NB4 (cell line): ENCODE measurements around the gene YTHDF2.
A peak's percentile ranks its signal among the peaks of the same experiment; 100 is the strongest.

Experiments
- DNase-seq: peaks from one replicate; pipeline ENCODE4 v3.0.0; 2010; ENCODE audit warnings: low read depth
- H3K4me3 ChIP-seq: one replicate; pipeline ENCODE4 v1.5.1; 2011; ENCODE audit warnings: mild to moderate bottlenecking, low read depth, low read length, moderate library complexity
- MYC ChIP-seq: IDR thresholded peaks from 2 replicates; pipeline ENCODE4 v1.6.1; 2011; ENCODE audit warnings: low read depth, low read length
- POLR2A ChIP-seq: IDR thresholded peaks from 2 replicates; pipeline ENCODE4 v1.6.1; 2011; ENCODE audit warnings: mild to moderate bottlenecking; ENCODE audit not compliant: insufficient read length; ENCODE audit errors: extremely low read depth
- TF ChIP-seq, protein P1 (sequence below): IDR thresholded peaks from one replicate; pipeline ENCODE4 v1.5.1; 2012; ENCODE audit warnings: low read depth, low read length
- TF ChIP-seq, protein P2 (sequence below): IDR thresholded peaks from 2 replicates; pipeline ENCODE4 v1.6.1; 2011; ENCODE audit warnings: low read depth, low read length

Gene YTHDF2

DNA sequence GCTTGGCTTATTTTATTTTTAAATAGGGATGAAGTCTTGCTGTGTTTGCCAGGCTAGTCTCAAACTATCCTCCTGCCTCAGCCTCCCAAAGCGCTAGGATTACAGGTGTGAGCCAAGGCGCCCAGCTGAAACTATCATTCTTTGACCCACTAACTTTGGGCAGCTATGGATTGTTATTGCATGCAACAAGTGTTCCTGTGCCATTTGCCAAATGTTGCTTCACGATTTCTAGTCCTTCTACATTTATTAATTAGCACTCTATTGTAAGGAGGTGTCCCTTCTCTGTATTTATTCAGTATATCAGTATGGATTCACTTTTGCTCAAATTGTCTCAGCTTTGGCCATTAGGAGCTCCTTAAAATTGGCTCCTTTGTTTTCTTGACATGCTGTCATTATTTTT, 36.4 kb downstream of the YTHDF2 start:
- H3K4me3 ChIP-seq: no peak overlapping the region
- DNase-seq: no peak
- no peak for TF ChIP-seq MYC
- TF ChIP-seq, protein P1, sequence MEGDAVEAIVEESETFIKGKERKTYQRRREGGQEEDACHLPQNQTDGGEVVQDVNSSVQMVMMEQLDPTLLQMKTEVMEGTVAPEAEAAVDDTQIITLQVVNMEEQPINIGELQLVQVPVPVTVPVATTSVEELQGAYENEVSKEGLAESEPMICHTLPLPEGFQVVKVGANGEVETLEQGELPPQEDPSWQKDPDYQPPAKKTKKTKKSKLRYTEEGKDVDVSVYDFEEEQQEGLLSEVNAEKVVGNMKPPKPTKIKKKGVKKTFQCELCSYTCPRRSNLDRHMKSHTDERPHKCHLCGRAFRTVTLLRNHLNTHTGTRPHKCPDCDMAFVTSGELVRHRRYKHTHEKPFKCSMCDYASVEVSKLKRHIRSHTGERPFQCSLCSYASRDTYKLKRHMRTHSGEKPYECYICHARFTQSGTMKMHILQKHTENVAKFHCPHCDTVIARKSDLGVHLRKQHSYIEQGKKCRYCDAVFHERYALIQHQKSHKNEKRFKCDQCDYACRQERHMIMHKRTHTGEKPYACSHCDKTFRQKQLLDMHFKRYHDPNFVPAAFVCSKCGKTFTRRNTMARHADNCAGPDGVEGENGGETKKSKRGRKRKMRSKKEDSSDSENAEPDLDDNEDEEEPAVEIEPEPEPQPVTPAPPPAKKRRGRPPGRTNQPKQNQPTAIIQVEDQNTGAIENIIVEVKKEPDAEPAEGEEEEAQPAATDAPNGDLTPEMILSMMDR: no peak
- TF ChIP-seq, protein P2, sequence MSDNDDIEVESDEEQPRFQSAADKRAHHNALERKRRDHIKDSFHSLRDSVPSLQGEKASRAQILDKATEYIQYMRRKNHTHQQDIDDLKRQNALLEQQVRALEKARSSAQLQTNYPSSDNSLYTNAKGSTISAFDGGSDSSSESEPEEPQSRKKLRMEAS: no peak
- no peak for TF ChIP-seq POLR2A

DNA sequence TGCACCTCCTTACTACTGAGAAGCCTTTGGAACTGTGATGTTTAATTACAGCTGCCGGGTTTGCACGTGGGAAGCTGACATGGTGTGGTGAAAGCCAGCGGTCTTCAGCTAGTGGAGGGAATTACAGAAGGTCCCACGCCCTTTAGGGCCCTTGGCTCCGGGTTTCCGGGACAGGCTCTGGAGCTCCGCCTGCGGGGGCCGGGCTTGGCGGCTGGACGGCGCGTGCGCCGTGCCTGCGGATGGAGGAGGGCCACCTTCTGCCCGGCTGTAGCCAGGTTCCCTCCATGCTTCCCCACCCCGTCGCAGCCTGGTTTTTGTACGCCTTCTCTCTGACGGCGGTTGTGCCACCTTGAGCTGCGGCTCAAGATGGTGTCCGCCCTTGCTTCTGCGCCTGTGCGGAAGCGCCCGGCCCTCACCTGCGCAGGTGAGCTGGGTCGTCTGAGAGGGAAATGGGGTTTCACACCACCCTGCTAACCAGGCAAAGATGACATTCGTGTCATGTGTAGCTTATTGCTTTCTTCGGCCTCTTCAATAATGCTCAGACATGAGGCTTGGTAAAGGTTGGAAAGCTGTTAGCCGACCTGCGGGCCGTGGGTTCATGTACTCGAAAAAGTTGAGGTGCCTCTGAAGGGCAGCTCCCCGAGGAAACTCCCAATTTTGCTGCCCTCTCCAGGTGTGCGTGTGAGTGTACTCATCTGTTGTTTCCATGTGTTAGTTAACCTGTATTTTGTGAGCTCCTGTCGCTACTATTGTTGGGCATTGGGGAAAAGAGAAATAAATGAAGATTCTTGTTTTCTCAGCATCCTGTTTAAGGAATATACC, 38.6 kb downstream of the YTHDF2 start:
- DNase-seq: no peak
- H3K4me3 ChIP-seq: no peak overlapping the region
- no peak for TF ChIP-seq MYC

DNA sequence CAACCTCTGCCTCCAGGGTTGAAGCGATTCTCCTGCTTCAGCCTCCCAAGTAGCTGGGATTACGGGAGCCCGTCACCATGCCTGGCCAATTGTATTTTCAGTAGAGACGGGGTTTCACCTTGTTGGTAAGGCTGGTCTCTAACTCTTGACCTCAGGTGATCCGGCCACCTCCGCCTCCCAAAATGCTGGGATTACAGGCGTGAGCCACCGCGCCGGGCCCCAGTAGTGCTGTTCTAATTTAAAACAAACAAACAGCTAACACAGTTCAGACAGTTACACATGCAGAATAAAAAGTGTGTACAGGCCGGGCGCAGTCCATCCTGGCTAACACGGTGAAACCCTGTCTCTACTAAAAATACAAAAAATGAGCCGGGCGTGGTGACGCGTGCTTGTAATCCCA, 39.6 kb downstream of the YTHDF2 start:
- no peak overlapping the region for H3K4me3 ChIP-seq
- DNase-seq: no peak
- TF ChIP-seq, protein P2: no peak
- TF ChIP-seq MYC: no peak
- TF ChIP-seq, protein P1: no peak
- no peak for TF ChIP-seq POLR2A

DNA sequence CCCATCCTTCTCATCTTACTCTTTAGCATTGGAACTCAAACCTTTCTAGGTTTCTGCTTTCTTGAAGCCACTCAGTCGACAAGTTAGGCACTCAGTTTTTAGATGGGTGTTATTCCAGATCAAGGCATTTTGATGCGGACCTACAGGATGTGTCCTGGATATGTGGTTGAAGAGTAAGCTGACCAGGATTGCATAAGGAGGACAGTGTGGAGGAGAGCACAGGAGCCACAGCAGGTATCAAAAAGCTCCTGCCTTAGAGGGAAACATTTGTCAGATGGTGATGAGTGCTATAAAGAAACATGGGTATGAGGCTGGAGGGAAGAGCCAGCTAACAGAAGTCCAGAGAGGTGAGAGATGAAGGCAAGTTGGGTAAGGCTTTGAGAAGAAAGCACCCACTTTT, 41.3 kb downstream of the YTHDF2 start:
- DNase-seq: no peak
- TF ChIP-seq POLR2A (no peak), MYC (no peak)
- TF ChIP-seq, protein P1: no peak
- TF ChIP-seq, protein P2: no peak
- H3K4me3 ChIP-seq: no peak overlapping the region

DNA sequence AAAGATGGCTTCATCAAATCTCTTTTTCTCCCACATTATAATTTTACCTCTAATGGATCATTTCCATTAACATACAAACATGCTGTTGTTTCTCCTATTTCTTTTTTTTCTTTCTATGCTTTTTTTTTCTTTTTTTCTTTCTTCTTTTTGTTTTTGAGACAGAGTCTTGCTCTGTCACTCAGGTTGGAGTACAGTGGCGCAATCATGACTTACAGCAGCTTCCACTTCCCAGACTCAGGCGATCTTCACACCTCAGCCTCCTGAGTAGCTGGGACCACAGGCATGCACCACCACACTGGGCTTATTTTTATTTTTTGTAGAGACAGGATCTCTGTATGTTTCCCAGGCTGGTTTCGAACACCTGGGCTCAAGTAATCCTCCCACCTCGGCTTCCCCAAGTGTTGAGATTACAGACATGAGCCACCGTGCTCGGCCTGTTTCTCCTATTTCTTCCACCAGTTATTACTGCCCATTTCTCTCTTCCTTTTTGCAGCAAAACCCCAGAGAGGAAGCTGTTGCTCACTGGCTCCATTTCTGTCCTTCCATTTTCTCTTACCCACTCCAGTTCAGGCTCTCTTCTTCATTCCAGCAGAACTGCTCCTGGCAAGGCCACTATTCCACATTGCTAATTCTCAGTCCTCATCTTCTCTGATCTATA, 43.1 kb downstream of the YTHDF2 start:
- peak; percentile 18 for DNase-seq
- TF ChIP-seq MYC: no peak
- TF ChIP-seq POLR2A: no peak
- no peak overlapping the region for H3K4me3 ChIP-seq

DNA sequence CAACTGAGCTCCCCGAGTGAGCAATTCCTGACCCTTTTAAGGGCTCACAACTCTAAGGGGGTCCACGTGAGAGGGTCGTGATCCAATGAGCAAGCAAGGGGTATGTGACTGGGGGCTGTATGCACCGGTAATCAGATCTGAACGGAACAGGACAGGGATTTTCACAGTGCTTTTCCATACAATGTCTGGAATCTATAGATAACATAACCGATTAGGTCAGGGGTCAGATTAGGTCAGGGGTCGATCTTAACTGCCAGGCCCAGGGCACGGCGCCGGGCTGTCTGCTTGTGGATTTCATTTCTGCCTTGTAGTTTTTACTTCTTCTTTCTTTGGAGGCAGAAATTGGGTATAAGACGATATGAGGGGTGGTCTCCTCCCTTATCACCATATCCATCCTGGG, 44.6 kb downstream of the YTHDF2 start:
- TF ChIP-seq POLR2A (no peak), MYC (no peak)
- TF ChIP-seq, protein P2: no peak
- TF ChIP-seq, protein P1: no peak
- DNase-seq: no peak
- H3K4me3 ChIP-seq: no peak overlapping the region

DNA sequence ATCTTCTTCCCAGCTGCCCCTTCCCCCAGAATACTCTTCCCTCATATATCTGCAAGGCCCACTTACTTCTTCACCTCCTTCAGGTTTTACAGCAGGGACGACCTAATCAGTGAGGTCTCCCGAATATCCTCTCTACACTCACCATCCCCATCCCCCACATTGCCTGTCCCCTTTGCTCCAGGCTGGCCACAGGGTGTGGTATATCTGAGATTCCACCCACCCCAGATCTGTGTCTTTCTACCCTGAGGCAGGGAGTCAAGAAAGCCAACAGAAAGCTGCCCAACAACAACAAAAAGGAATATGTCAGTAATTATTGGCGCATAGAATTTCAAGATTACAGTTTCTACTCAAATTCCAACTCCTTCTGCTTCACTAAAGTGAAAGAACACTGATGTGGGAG, 45.3 kb downstream of the YTHDF2 start:
- DNase-seq: no peak
- TF ChIP-seq, protein P2: no peak
- TF ChIP-seq, protein P1: no peak
- TF ChIP-seq MYC (no peak), POLR2A (no peak)
- no peak overlapping the region for H3K4me3 ChIP-seq
